Measurements from ENCODE around the gene UNK. TPM values are rescaled to one million over a fixed set of nuclear protein-coding genes. Genes with fewer than 3 reads are reported as not detected.
"Not testable (repeated sequence)": the region's sequence is repeated elsewhere in the genome, so short reads cannot be mapped to it uniquely, and the experiment has no call there.

Gene UNK
- total RNA-seq, 1 donor from 2014 or later: 14.8 TPM

- no peak for ATAC-seq
- intact Hi-C loops (cut with micrococcal nuclease): no loop called here
- no peak for DNase-seq
These were observed 15.1 kb upstream of the UNK start for GRCh38 chr17:75769536-75769935.

- intact Hi-C loops (cut with micrococcal nuclease): no loop called here
- DNase-seq: no peak
- no peak for ATAC-seq
These were observed 13.0 kb upstream of the UNK start for GRCh38 chr17:75771334-75772281.

- intact Hi-C loops (cut with micrococcal nuclease): no loop called here
- ATAC-seq: no peak
- DNase-seq: no peak
These were observed 11.3 kb upstream of the UNK start for GRCh38 chr17:75773121-75773807.

GRCh38 chr17:75773808-75774470 is 10.7 kb upstream of the UNK start:
- ATAC-seq (no peak), DNase-seq (no peak)
- intact Hi-C loops (cut with micrococcal nuclease): no loop called here

DNA sequence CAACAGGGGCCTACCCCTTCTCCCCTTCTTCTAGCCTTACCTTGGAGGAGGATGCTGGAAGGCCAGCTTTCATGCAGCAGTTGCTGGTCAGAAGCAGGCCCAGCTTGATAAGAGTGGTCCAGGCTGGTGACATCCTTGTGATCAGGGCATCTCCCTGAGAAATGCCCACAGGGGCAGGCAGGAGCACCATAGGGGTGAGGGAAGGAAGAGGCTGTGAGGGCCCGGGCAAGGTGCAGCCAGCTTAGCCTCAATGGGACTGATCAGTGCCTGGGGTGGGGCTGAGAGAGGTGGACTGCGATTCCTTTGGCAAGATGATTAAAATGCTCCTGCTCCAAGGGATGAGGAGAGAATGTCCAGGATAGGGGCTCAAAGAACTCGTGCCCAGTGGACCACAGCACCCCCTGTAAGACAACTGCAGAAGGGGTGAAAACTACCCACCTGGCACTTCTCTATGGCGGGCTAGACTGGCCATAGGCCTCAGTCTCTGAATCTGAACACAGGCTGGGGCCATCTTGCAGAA is 10.1 kb upstream of the UNK start:
- ATAC-seq (no peak), DNase-seq (no peak)
- intact Hi-C loops (cut with micrococcal nuclease): no loop called here

GRCh38 chr17:75774991-75775668 is 9.5 kb upstream of the UNK start:
- no peak for ATAC-seq
- intact Hi-C loops (cut with micrococcal nuclease): no loop called here
- no peak for DNase-seq

DNA sequence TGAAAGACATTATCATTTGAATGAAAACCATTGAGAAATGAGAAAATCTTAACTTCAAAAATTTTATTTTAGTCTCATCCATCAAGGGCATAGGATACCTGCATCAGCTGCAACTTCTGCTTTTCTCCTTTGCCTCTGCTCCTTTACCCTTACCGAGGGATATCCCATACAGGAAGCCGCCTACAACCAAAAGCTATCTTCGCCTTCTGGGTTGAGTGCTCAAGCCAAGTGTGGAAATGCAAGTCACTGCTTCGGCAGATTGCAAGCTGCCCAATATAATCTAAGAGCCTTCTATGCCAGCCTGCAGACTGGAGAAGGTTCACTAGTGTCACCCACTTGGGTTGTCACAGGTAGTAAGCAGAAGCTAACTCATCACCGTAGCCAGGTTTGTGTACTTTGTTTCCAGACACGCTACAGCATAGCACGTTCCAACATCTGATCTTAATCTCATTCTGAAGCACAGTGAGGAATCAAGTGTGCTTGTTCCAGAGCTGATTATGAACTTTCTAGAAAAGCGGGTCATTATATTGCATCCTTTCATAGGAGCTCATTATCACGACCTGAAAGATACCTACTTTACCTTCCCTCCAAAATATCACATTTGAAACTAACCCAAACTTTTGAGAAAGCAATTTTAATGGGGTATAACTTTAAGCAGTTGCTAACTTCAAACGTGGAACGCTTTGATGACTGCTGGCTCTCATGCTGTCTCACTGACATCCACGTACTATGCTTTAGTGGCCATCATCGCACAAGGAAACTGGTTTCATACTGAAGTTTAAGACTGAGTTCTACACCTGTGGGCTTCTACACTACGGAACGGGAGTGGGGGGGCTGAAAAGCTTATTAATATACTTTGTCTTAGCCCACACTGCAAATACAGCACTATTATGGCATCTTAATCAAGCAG is 8.0 kb upstream of the UNK start:
- no peak for DNase-seq
- intact Hi-C loops (cut with micrococcal nuclease): no loop called here
- ATAC-seq: no peak

GRCh38 chr17:75777296-75777922 is 7.2 kb upstream of the UNK start:
- no peak for ATAC-seq
- intact Hi-C loops (cut with micrococcal nuclease): no loop called here
- no peak for DNase-seq

DNA sequence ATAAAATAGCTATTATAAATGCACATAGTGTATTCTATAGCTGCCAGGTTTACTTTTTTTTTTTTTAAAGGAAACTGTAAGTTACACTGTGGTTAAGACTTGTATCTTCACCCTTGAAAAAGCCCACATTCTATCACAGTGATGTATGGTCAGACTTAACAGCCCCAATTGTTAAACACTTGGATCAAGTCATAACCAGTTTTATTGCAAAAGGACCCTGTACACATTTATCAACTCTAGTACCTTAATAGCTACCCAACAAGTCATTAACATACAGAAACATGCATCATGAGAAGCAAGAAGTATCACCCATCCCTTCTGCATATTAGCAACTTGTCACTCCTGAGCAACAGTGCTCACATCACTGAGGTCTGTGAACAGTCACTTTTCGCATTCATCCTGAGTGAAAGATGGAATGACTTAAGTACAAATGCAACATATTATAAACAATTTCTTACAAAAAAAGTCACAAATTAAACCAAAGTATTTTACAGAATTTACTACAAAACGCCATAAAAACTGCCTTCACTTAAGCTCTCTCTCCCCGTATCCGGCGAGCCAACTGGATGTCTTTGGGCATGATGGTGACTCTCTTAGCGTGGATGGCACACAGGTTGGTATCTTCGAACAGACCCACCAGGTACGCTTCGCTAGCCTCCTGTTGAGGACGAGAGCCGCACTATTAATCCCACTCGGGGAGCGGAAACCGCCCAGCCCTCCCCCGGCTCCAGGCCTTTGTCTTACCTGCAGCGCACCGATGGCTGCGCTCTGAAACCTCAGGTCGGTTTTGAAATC is 6.3 kb upstream of the UNK start:
- intact Hi-C loops (cut with micrococcal nuclease); DNase-seq; ATAC-seq: not testable (repeated sequence)

- intact Hi-C loops (cut with micrococcal nuclease): no loop called here
- no peak for DNase-seq
- peak; percentile 3 for ATAC-seq
These were observed 5.8 kb upstream of the UNK start for GRCh38 chr17:75778861-75779249.

DNA sequence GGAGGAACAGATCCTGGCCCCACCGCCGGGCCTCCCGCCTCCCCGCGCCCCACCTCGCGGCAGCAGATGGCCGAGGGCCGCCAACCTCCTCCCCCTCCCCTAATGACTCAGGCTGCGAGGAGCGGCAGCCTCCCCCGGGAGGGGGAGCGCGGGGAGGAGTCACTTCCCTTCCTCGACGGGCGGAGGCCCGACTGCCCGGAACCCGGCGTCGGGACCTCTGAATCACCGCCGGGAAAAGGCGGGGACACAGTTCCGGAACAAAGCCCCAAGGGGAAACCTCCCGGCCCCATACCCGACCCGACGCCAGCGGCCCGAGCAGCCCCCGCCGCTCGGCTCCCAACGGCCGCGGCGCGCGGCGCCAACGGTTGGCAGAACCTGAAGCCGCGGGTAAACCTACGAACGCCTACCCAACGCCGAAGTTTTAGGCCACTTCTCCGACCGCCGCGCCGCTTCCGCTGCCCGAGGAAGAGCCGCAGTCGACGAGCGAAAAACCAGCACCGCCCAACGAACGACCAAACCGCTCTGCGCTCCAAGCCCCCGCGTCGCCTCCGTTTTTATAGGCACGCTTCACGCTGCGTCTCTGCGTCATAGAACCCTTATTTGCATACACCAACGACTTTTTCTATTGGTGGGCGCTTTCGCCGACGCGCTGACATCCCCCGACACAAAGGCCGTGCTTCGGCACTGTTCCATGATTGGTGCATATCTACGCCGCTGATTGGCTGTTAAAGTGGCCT is 5.2 kb upstream of the UNK start:
- DNase-seq (peak; percentile 97), ATAC-seq (peak; percentile 80)
- intact Hi-C loops (cut with micrococcal nuclease): no loop called here

- ATAC-seq (no peak), DNase-seq (no peak)
- intact Hi-C loops (cut with micrococcal nuclease): no loop called here
These were observed 4.4 kb upstream of the UNK start for GRCh38 chr17:75779987-75780889.

DNA sequence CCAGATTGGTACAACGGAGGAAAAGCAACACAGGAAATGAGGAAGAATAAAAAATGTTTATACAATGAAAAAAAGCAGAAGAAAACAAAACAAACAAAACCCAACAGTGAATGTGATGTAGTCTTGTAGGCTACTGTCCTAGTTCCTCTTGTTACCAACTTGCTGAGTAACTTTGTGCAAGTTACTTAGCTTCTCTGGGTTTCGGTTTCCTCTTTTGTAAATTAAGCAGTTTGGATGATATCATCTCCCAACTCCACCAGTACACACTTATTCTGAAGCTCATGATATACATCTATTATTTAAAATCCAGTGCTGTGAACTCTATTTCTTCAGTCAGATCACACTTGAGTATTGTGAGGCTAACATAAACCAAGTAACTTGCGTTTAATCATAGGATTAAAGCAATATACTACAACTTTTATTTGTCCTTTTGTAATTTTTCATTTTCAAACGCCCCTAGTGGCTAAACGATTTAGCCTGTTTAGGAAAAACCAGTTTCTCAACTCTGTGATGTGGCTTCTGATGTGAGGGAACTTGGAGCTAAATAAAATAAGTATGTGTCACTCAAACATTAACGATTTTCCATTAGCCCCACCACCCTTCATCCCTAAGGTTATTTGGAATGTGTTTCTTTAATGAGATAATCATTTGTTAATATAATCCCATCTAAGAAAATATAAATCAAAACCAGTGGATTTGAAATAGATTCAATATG is 1.4 kb upstream of the UNK start:
- intact Hi-C loops (cut with micrococcal nuclease): no loop called here
- ATAC-seq: no peak

DNA sequence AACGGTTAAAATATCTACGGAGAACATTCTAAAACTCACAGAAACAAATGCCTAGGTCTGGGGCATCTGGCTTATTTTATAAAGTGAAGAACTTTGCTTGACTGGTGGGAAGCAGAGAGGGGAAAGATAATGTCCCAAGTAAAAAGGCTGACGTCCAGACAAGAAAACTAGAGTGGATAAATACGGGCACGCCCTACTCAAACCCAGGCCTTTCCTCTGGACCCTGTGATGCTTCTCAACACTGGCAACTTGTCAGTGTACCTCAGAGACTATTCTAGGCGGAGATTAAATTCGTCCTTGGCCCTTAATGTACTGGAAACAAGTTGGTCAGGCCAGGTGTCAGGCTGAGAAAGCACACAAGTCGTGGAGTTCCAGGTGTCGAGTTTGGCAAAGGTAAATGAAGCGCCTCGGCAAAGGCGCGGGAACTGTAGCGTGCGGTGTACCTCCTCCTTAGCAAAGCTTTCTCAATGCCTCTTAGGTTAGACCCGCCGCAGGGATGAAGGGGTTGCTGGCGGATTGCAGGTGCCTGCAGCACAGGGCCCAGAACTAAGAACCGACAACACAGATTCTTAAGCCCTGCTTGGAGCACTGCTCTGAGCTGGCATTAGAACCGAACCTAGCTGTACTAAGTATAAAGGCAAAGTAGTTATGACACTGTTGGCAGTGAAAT is 668 bp upstream of the UNK start:
- intact Hi-C loops (cut with micrococcal nuclease): no loop called here
- ATAC-seq: peak; percentile 1
- DNase-seq: peak; percentile 50

More for the DNA sequence above, 1.4 kb upstream of the UNK start:
- DNase-seq: no peak

Data from left ventricle myocardium superior (tissue), 1 donor.